CD4-positive, alpha-beta T cell treated with Interferon alpha-2 for 1 hour (primary cell): ENCODE data around the gene DNAH3.
"Not testable (repeated sequence)": the region's sequence is repeated elsewhere in the genome, so short reads cannot be mapped to it uniquely, and the experiment has no call there.

Experiments
- DNase-seq, 2 donors: peaks; one replicate each; pipeline ENCODE4 v3.0.0-alpha.2; 2020 to 2022

Gene DNAH3

GRCh38 chr16:21116148-21116693 is 34.4 kb downstream of the DNAH3 start:
- peak; percentile 3 to 29 for DNase-seq

GRCh38 chr16:21115551-21115950 is 35.1 kb downstream of the DNAH3 start:
- not testable (repeated sequence) for DNase-seq

GRCh38 chr16:21103941-21104860 is 46.4 kb downstream of the DNAH3 start:
- DNase-seq = no peak

GRCh38 chr16:21101631-21102420 is 48.8 kb downstream of the DNAH3 start:
- peak in 1 of 2 donors; percentile 11 for DNase-seq

GRCh38 chr16:21100447-21100846 is 50.2 kb downstream of the DNAH3 start:
- no peak for DNase-seq

- DNase-seq = no peak
These were observed 53.5 kb downstream of the DNAH3 start for GRCh38 chr16:21097151-21097550.

GRCh38 chr16:21094719-21095118 is 55.9 kb downstream of the DNAH3 start:
- not testable (repeated sequence) for DNase-seq

- no peak for DNase-seq
These were observed 57.7 kb downstream of the DNAH3 start for GRCh38 chr16:21092951-21093350.

- DNase-seq = no peak
These were observed 61.8 kb downstream of the DNAH3 start for GRCh38 chr16:21088646-21089538.

- no peak for DNase-seq
These were observed 62.5 kb downstream of the DNAH3 start for GRCh38 chr16:21088143-21088542.

GRCh38 chr16:21084631-21085225 is 65.9 kb downstream of the DNAH3 start:
- DNase-seq = no peak

GRCh38 chr16:21083729-21084268 is 66.8 kb downstream of the DNAH3 start:
- DNase-seq = peak; percentile 31 to 37

GRCh38 chr16:21081329-21081728 is 69.3 kb downstream of the DNAH3 start:
- no peak for DNase-seq

GRCh38 chr16:21078563-21078962 is 72.1 kb downstream of the DNAH3 start:
- DNase-seq = no peak

- no peak for DNase-seq
These were observed 74.3 kb downstream of the DNAH3 start for GRCh38 chr16:21076186-21076883.

GRCh38 chr16:21075252-21075651 is 75.4 kb downstream of the DNAH3 start:
- DNase-seq = no peak

GRCh38 chr16:21072976-21073375 is 77.7 kb downstream of the DNAH3 start:
- no peak for DNase-seq

GRCh38 chr16:21071741-21072140 is 78.9 kb downstream of the DNAH3 start:
- no peak for DNase-seq

- no peak for DNase-seq
These were observed 80.1 kb downstream of the DNAH3 start for GRCh38 chr16:21070564-21070963.

GRCh38 chr16:21069986-21070385 is 80.7 kb downstream of the DNAH3 start:
- DNase-seq = no peak

GRCh38 chr16:21064203-21064602 is 86.4 kb downstream of the DNAH3 start:
- no peak for DNase-seq
